IMR-90 (cell line): Measurements from ENCODE around the gene KDM1A. TPM values are rescaled to one million over a fixed set of nuclear protein-coding genes. Genes with fewer than 3 reads are reported as not detected.

Experiments
- ATAC-seq: fragments of 200-7000 bp; cut with Tn5 transposase; 2 replicates; pipeline ENCODE4 v1.9.1; 2020; ENCODE audit warnings: low read depth, mild to moderate bottlenecking, moderate library complexity
- BruUV-seq: library from RNA; stranded (reverse); fragments of 400-500 nt; replicated peaks from 2 replicates; lab custom pipeline; 2021; lab: Mats Ljungman, UMichigan
- CTCF ChIA-PET: fragments of 300-600 bp; formaldehyde crosslinking; extraction: SDS; loops from one replicate; lab custom pipeline; 2021; ENCODE audit warnings: antibody characterized with exemption; lab: Yijun Ruan, JAX
- POLR2A ChIA-PET: fragments of 300-600 bp; sonication (Branson Sonifier 250); formaldehyde crosslinking; loops from one replicate; lab custom pipeline; 2022; ENCODE audit warnings: antibody characterized with exemption; ENCODE audit not compliant: unreplicated experiment; lab: Charles Lee
- DNase-seq: peaks from one replicate; pipeline ENCODE4 v3.0.0; 2013
- H2AFZ ChIP-seq: replicated peaks from 2 replicates; pipeline ENCODE3; 2013; ENCODE audit warnings: low read length, mild to moderate bottlenecking; ENCODE audit not compliant: poor library complexity
- H2AK5ac ChIP-seq: 2 replicates; pipeline ENCODE4 v1.6.1; 2013; ENCODE audit warnings: low read depth, low read length, inconsistent platforms
- H2AK9ac ChIP-seq: replicated peaks from 2 replicates; pipeline ENCODE3; 2013; ENCODE audit warnings: mild to moderate bottlenecking, low read depth, low read length, moderate library complexity; ENCODE audit not compliant: poor library complexity
- H2BK120ac ChIP-seq: 2 replicates; pipeline ENCODE4 v1.6.1; 2013; ENCODE audit warnings: low read depth, low read length, inconsistent platforms
- H2BK15ac ChIP-seq: 3 replicates; pipeline ENCODE4 v1.6.1; 2013; ENCODE audit warnings: low read depth, low read length, inconsistent platforms
- H2BK20ac ChIP-seq: 2 replicates; pipeline ENCODE4 v1.6.1; 2013; ENCODE audit warnings: low read depth, mild to moderate bottlenecking, inconsistent platforms, low read length, moderate library complexity
- H2BK5ac ChIP-seq: 2 replicates; pipeline ENCODE4 v1.6.1; 2013; ENCODE audit warnings: mild to moderate bottlenecking, low read depth, low read length, inconsistent platforms; ENCODE audit not compliant: poor library complexity, severe bottlenecking
- H3K14ac ChIP-seq: replicated peaks from 2 replicates; pipeline ENCODE4 v1.6.1; 2013; ENCODE audit warnings: low read depth, low read length, inconsistent platforms
- H3K18ac ChIP-seq: 2 replicates; pipeline ENCODE4 v1.6.1; 2013; ENCODE audit warnings: low read depth, low read length, control low read depth
- H3K23ac ChIP-seq: 2 replicates; pipeline ENCODE4 v1.6.1; 2013; ENCODE audit warnings: low read depth, low read length, inconsistent platforms
- H3K27ac ChIP-seq: 2 replicates; pipeline ENCODE4 v1.5.1; 2013; ENCODE audit warnings: mild to moderate bottlenecking, control low read depth, low read length; ENCODE audit not compliant: insufficient read depth
- H3K27me3 ChIP-seq: 2 replicates; pipeline ENCODE4 v1.6.1; 2013; ENCODE audit warnings: low read length; ENCODE audit not compliant: control insufficient read depth, insufficient read depth
- H3K36me3 ChIP-seq: 2 replicates; pipeline ENCODE4 v1.6.1; 2013; ENCODE audit warnings: low read length, mixed read lengths; ENCODE audit not compliant: control insufficient read depth, insufficient read depth
- H3K4ac ChIP-seq: 2 replicates; pipeline ENCODE4 v1.6.1; 2013; ENCODE audit warnings: low read depth, low read length, inconsistent platforms
- H3K4me1 ChIP-seq: 2 replicates; pipeline ENCODE4 v1.6.1; 2013; ENCODE audit warnings: low read length, mixed read lengths; ENCODE audit not compliant: control insufficient read depth, insufficient read depth
- H3K4me2 ChIP-seq: 2 replicates; pipeline ENCODE4 v1.6.1; 2013; ENCODE audit warnings: low read depth, mild to moderate bottlenecking, control low read depth, low read length, moderate library complexity
- H3K4me3 ChIP-seq: 2 replicates; pipeline ENCODE4 v1.5.1; 2013; ENCODE audit warnings: low read depth, mild to moderate bottlenecking, control low read depth, low read length, moderate library complexity; ENCODE audit not compliant: insufficient read depth
- H3K56ac ChIP-seq: 2 replicates; pipeline ENCODE4 v1.6.1; 2013; ENCODE audit warnings: low read length, inconsistent platforms; ENCODE audit not compliant: insufficient read depth; ENCODE audit errors: extremely low read depth
- H3K79me1 ChIP-seq, 2 experiments: 2 replicates each; pipeline ENCODE4 v1.6.1; 2013; ENCODE audit warnings: low read length in 2 of 2, inconsistent platforms in 1 of 2, low read depth in 1 of 2
- H3K9ac ChIP-seq: 2 replicates; pipeline ENCODE4 v1.6.1; 2013; ENCODE audit warnings: low read depth, low read length, control low read depth
- H3K9me1 ChIP-seq: 2 replicates; pipeline ENCODE4 v1.6.1; 2013; ENCODE audit warnings: low read length, inconsistent platforms; ENCODE audit not compliant: insufficient read depth
- H3K9me3 ChIP-seq: 2 replicates; pipeline ENCODE4 v1.6.1; 2013; ENCODE audit warnings: low read length; ENCODE audit not compliant: control insufficient read depth, insufficient read depth
- H4K20me1 ChIP-seq: 2 replicates; pipeline ENCODE4 v1.6.1; 2013; ENCODE audit warnings: low read length, inconsistent platforms; ENCODE audit not compliant: insufficient read depth
- H4K5ac ChIP-seq: 2 replicates; pipeline ENCODE4 v1.6.1; 2013; ENCODE audit warnings: mild to moderate bottlenecking, low read depth, low read length, control low read depth
- H4K8ac ChIP-seq, 2 experiments: 2 replicates each; pipeline ENCODE4 v1.6.1; 2013; ENCODE audit warnings: low read depth in 2 of 2, low read length in 2 of 2, control low read depth in 1 of 2, inconsistent platforms in 1 of 2
- H4K91ac ChIP-seq: 2 replicates; pipeline ENCODE4 v1.6.1; 2013; ENCODE audit warnings: low read depth, low read length, inconsistent platforms; ENCODE audit not compliant: insufficient read depth
- CEBPB ChIP-seq: IDR thresholded peaks from 2 replicates; pipeline ENCODE4 v1.6.1; 2012; ENCODE audit warnings: low read depth, low read length, improper control_type of control experiment
- CHD1 ChIP-seq: IDR thresholded peaks from 2 replicates; pipeline ENCODE4 v1.6.1; 2012; ENCODE audit warnings: low read depth, low read length, improper control_type of control experiment
- FOS ChIP-seq: fragments of 150-350 bp; IDR thresholded peaks from 2 replicates; pipeline ENCODE4 v1.6.1; 2016; ENCODE audit warnings: low read depth, low read length
- MAZ ChIP-seq: IDR thresholded peaks from 2 replicates; pipeline ENCODE4 v1.6.1; 2012; ENCODE audit warnings: low read depth, mild to moderate bottlenecking, low read length, improper control_type of control experiment, moderate library complexity, borderline replicate concordance
- NFE2L2 ChIP-seq: fragments of 150-350 bp; IDR thresholded peaks from 2 replicates; pipeline ENCODE4 v1.6.1; 2016; ENCODE audit warnings: low read depth, mild to moderate bottlenecking, low read length
- SMC3 ChIP-seq: fragments of 150-350 bp; IDR thresholded peaks from 2 replicates; pipeline ENCODE4 v1.6.1; 2016; ENCODE audit warnings: low read depth, mild to moderate bottlenecking, antibody characterized with exemption, low read length, moderate library complexity
- WGBS, 2 experiments: methylation state at CpG; one replicate each; pipeline versions ENCODE4 v1.1.5 to v1.1.7; 2013; ENCODE audit warnings: missing lambda C conversion rate in 2 of 2; ENCODE audit not compliant: insufficient read length in 1 of 2; ENCODE audit errors: extremely low coverage in 2 of 2; 5-methylcytosine and 5-hydroxymethylcytosine counted together
- dilution Hi-C: fragments of 300-500 bp; cut with HindIII; formaldehyde crosslinking; loops from one replicate; pipeline ENCODE4 v1.14.3; 2018; ENCODE audit warnings: low sequenced_read_pairs; ENCODE audit not compliant: unreplicated experiment
- in situ Hi-C: fragments of 300-500 bp; cut with MboI; formaldehyde crosslinking; loops from 3 replicates; pipeline ENCODE4 v1.14.3; 2019; ENCODE audit warnings: low sequenced_read_pairs, inconsistent platforms, mixed read lengths
- intact Hi-C: fragments of 100-400 bp; cut with micrococcal nuclease; formaldehyde crosslinking; loops from 2 replicates; pipeline ENCODE4 v1.10.0; 2022
- polyA plus RNA-seq, 3 experiments: library from polyadenylated mRNA; depleted of rRNA; stranded (reverse); fragments of >200 nt; gene quantifications; 2 replicates each; pipeline ENCODE4 v1.2.3, GENCODE V29; 2012; ENCODE audit warnings: low replicate concordance in 1 of 3
- total RNA-seq: library from RNA; depleted of rRNA; stranded (reverse); fragments of >200 nt; gene quantifications from 2 replicates; pipeline ENCODE4 v1.2.3, GENCODE V29; 2012
- TF ChIP-seq, protein P1 (sequence below): fragments of 150-350 bp; IDR thresholded peaks from 2 replicates; pipeline ENCODE4 v1.6.1; 2017; ENCODE audit warnings: mild to moderate bottlenecking, antibody characterized with exemption, low read length, low read depth
- TF ChIP-seq, protein P2 (sequence below): fragments of 150-350 bp; IDR thresholded peaks from 2 replicates; pipeline ENCODE4 v1.6.1; 2016; ENCODE audit warnings: low read depth, mild to moderate bottlenecking, low read length, moderate library complexity, borderline replicate concordance

KDM1A gene
- total and polyA plus RNA-seq, 2 of the 4 experiments (the other 2 are of a cell fraction): 58.7 to 104 TPM

DNA sequence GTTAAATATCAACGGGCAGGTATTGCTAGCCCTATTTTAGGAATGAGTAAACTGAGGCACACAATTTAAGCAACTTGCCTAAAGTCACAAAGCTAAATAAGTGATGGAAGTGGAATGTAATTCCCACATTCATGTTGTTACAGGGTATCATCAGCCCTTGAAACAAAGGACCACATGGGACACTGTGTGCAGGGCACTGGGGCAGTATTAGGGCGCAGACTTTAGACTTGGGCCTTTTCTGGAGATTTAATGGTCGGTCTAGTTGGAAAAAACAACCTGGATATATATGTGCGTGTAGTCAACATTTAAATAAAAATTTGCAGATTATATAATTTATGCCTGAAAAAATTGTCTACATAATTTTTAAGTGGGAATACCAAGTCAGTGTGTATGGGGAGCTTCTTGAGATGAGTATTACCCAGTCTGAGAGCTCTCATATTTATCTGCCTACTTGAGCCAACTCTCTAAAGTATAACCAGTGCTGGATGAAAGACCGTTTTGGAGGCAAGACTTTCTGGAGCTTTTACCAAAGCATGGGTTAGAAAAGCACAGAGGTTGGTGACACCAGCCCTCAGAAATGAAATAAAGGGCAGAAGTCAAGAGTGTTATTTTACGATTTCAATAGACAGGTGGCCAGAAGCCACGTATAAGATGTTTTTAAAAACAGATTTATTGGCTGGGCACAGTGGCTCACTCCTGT is 1.6 kb downstream of the KDM1A start:
- no peak overlapping the region for H2BK5ac ChIP-seq
- peaks cover 0 to 50% of the 10 kb centered on the region in 2 experiments; a peak in 2 of 4 replicates for H3K79me1 ChIP-seq
- H3K27ac ChIP-seq: no peak overlapping the region
- H3K56ac ChIP-seq: no peak overlapping the region
- H3K23ac ChIP-seq: peak overlapping the region; percentile 95; the same call in 1 of the 2 replicates
- H2AK5ac ChIP-seq: 0 out of 2 replicates have a peak overlapping the region, but pooled peaks have one; percentile 49
- H2BK120ac ChIP-seq: no peak overlapping the region
- DNase-seq: peak; percentile 25
- no peak for ATAC-seq
- BruUV-seq: no TSS peak
- no peak overlapping the region for H2BK15ac ChIP-seq
- no peak overlapping the region for H4K91ac ChIP-seq
- H3K14ac ChIP-seq: peak overlapping the region; percentile 78; the same call in 1 of the 2 replicates
- peaks cover 3% of the 10 kb centered on the region; the same call in 1 of the 2 replicates for H3K9me1 ChIP-seq
- dilution Hi-C loops (no loop called here), in situ Hi-C loops (no loop called here), intact Hi-C loops (loop anchor here (2.0 kb wide), 1 partner anchor 16 kb away; no protein-coding TSS in a partner anchor)
- peak overlapping the region; percentile 59 for H3K4me3 ChIP-seq
- POLR2A ChIA-PET: interaction anchor here (0.5 to 0.7 kb wide), 2 partner anchors 12 to 620 kb away, joined by 3 to 22 read pairs; no protein-coding TSS in a partner anchor
- no peak overlapping the region for H4K8ac ChIP-seq
- no CpG with 5 or more reads among the region's 7 CpGs for WGBS, 2 experiments
- H4K20me1 ChIP-seq: peaks cover 50% of the 10 kb centered on the region
- H3K27me3 ChIP-seq: no peaks in the 10 kb centered on the region
- H2BK20ac ChIP-seq: no peak overlapping the region
- H3K4me2 ChIP-seq: peak overlapping the region; percentile 98
- H3K9me3 ChIP-seq: no peaks in the 10 kb centered on the region
- peak overlapping the region; percentile 88; the same call in 1 of the 2 replicates for H3K9ac ChIP-seq
- CTCF ChIA-PET: no interaction called here
- no peak overlapping the region for H2AK9ac ChIP-seq
- no peak overlapping the region for H2AFZ ChIP-seq
- H3K18ac ChIP-seq: no peak overlapping the region
- no peak overlapping the region; the same call in 1 of the 2 replicates for H4K5ac ChIP-seq
- H3K4ac ChIP-seq: peak overlapping the region; percentile 30; the same call in 1 of the 2 replicates
- peaks cover 2% of the 10 kb centered on the region; the same call in 1 of the 2 replicates for H3K4me1 ChIP-seq
- TF ChIP-seq NFE2L2 (no peak), CEBPB (no peak), CHD1 (no peak), MAZ (no peak), FOS (no peak), SMC3 (no peak)
- TF ChIP-seq, protein P1, sequence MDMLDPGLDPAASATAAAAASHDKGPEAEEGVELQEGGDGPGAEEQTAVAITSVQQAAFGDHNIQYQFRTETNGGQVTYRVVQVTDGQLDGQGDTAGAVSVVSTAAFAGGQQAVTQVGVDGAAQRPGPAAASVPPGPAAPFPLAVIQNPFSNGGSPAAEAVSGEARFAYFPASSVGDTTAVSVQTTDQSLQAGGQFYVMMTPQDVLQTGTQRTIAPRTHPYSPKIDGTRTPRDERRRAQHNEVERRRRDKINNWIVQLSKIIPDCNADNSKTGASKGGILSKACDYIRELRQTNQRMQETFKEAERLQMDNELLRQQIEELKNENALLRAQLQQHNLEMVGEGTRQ: no peak
- TF ChIP-seq, protein P2, sequence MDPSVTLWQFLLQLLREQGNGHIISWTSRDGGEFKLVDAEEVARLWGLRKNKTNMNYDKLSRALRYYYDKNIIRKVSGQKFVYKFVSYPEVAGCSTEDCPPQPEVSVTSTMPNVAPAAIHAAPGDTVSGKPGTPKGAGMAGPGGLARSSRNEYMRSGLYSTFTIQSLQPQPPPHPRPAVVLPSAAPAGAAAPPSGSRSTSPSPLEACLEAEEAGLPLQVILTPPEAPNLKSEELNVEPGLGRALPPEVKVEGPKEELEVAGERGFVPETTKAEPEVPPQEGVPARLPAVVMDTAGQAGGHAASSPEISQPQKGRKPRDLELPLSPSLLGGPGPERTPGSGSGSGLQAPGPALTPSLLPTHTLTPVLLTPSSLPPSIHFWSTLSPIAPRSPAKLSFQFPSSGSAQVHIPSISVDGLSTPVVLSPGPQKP: no peak
- no peaks in the 10 kb centered on the region for H3K36me3 ChIP-seq
